CD4-positive, alpha-beta T cell treated with Interleukin-21 for 1 hour (primary cell): ENCODE data around the gene C16orf54.
A peak's percentile ranks its signal among the peaks of the same experiment; 100 is the strongest.
"Not testable (repeated sequence)": the region's sequence is repeated elsewhere in the genome, so short reads cannot be mapped to it uniquely, and the experiment has no call there.

ENCODE experiments used
- DNase-seq: peaks from one replicate; pipeline ENCODE4 v3.0.0-alpha.2; 2020

C16orf54 gene

DNA sequence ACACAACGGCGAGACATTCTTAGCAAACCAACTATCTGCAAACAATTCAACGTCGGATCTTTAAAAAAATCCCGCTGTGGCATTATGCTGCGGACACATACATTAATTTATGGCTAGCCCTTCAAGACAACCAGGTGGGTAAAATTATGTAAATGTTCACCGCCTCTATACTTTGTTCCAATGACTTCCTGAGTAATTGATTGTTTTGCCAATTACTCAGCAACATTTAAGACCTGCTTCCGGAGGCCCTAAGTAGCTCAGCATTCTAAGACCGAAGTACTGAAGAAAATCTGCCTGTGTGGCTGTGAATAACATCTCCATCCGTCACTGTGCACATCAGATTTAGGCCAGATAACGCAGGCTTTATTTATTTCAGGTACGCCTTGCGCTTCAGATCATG lies 43.5 kb downstream of the C16orf54 start:
- peak; percentile 72 for DNase-seq

- no peak for DNase-seq
Observed at GRCh38 chr16:29701214-29701555, 44.6 kb downstream of the C16orf54 start.

DNA sequence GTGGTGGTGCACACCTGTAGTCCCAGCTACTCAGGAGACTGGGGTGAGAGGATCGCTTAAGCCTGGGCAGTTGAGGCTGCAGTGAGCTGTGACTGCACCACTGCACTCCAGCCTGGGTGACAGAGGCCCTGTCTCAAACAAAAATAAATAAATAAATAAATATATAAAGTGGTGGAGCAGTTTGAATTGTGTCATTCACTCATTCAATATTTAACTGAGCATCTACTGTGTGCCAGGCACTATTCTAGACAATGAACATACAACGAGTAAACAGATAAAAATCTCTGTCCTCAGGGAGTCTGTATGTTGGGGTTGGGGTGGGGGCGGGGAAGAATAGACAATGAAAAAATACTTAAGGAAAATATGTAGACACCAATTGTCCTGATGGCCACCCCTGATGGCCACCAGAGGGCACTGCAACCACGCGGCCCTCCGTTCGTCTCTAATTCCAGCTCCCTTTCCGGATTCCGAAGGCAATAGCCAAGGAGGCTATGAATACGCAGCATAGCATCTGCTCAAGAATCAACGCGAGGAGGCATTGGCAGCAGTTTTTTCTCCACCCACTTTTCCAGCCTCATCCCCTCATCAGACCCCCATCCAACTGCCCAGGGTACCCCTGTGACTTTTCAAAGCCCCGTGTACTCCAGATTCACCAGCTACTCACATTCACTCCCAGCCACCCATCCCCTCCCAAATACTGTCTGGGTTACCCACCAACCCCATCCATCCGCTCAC lies 45.4 kb downstream of the C16orf54 start:
- DNase-seq = peak; percentile 81

DNA sequence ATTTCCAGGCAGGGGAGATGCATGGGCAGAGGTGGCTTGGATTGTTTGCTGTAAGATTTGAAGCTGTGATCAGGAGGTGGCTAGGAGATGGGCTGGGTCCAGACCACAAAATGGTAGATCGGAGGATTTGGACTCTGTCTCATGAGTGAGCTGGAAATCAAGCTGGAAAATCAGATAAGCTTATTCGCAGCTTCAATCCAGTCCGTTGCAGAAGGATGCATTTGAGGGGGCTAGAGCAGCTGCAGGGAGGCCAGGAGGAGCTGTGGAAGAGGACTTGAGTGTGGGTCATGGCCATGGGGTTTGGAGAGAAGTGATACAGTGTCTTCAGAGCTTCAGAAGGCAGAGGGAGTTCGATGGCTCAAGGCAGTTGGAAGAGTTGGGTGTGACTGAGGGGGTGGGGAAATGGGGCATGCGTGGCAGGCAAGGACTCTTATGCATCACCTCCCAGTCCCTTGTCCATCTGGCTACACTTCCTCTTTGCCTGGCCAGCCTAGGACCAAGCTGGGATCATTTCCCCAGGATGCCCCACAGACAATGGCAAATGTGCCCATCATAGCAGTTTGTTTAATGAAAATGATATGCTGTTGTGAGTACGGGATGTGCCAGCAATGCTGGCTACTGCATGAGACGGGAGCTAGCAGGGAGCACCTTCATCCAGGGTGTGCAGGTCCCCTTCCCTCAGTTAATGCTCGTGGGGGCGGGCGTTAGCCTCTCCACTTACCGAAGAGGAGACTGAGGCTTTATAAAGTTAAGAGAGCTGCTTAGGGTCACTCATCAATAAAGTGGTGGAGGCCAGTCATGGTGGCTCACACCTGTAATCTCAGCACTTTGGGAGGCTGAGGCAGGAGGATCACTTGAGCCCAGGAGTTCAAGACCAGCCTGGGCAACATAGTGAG lies 46.2 kb downstream of the C16orf54 start:
- no peak for DNase-seq

DNA sequence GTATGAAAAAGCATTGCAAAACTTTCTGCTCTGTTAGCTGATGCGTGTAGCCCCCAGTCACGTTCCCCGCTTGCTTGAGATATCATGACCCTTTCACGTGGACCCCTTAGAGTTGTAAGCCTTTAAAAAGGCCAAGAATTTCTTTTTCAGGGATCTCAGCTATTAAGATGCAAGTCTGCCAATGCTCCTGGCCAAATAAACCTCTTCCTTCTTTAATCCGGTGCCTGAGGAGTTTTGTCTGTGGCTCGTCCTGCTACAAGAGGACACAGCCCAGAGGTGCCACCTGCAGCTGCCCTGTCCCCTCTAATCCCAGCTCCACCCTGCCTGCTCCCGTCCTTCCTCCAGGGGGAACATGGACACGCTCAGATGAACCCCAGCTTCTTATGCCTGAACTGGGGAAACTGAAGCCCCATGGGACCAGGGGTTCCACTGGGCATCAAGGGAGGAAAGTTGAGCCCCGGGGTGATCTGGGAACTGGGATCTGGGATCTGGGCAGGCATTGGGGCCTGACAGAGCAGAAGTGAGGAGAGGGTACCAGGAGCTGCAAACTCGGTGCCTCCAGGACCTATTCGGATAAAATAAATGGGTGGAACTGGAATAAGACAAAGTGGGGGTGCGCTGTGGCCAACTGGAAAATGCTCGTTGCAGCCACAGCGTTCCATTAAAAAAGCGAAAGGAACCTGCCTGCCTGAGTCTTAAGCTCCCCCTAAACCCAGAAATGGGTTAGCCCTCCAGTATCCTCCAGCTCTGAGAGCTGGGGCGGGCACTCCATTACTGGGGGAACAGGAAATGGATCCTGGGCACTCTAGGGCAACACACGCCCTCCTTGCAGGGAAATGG lies 47.1 kb downstream of the C16orf54 start:
- no peak for DNase-seq

GRCh38 chr16:29698042-29698441 lies 47.7 kb downstream of the C16orf54 start:
- DNase-seq = no peak

GRCh38 chr16:29697391-29697790 lies 48.4 kb downstream of the C16orf54 start:
- DNase-seq = no peak

- no peak for DNase-seq
Observed at GRCh38 chr16:29696881-29697331, 48.9 kb downstream of the C16orf54 start.

DNA sequence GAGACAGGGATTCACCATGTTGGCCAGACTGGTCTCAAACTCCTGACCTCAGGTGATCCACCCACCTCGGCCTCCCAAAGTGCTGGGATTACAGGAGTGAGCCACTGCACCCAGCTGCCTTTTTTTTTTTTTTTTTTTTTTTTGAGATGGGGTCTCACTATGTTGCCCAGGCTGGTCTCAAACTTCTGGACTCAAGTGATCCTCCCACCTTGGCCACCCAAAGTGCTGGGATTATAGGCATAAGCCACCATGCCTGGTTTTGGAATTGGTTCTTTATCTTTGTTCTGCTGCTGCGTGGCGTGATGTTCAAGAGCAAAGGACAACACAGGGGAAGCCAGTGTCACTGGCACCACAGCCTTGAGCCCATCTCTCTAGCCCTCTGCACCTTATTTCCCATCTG lies 50.1 kb downstream of the C16orf54 start:
- DNase-seq = not testable (repeated sequence)

GRCh38 chr16:29694384-29695195 lies 51.2 kb downstream of the C16orf54 start:
- no peak for DNase-seq

DNA sequence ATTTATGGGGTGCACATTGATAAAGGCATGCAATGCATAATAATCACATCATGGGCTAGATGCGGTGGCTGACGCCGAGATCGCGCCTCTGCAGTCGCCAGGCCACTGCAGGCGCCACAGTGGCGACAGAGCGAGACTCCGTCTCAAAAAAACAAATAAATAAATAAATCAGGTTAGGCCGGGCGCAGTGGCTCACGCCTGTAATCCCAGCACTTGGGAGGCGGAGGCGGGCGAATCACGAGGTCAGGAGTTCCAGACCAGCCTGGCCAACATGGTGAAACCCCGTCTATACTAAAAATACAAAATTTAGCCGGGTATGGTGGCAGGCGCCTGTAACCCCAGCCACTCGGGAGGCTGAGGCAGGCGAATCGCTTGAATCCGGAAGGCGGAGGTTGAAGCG lies 53.2 kb downstream of the C16orf54 start:
- DNase-seq = not testable (repeated sequence)
